Measurements from ENCODE around the gene NR3C1. TPM values are rescaled to one million over a fixed set of nuclear protein-coding genes. Genes with fewer than 3 reads are reported as not detected.

Gene NR3C1
- total RNA-seq, 2 donors from 2014 or later = 9.5 to 20.5 TPM

DNA sequence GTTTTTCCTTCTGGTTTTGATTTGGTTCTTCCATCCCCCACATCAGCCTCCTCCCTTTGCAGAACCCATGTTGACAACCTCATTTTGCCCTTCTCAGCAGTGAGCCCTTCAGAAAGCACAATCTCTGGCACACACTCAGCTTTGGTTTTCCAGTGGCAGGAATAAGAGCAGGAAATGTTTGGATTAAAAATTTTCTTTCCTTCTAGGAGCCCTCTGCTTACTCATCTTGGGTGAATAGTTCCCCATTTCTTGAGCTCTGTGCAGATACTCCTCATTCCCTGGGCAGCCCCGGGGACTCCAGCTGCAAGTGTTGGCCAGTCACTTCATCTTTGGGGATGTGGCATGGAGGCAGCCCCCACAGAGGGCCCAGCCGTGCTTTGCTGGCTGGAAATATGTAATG, 170.5 kb downstream of the NR3C1 start:
- H3K36me3 ChIP-seq (ENCODE audit: control insufficient read depth, insufficient read depth, low read length) = no peaks in the 10 kb centered on the region
- no peak overlapping the region for H3K9ac ChIP-seq (ENCODE audit: extremely low read depth, low read length, poor library complexity, severe bottlenecking)
- Mint-ChIP-seq H3K9me3 (no peaks in the 10 kb centered on the region), H3K36me3 (ENCODE audit: low read depth) (no peaks in the 10 kb centered on the region), H3K27me3 (ENCODE audit: insufficient read depth) (peaks cover 3% of the 10 kb centered on the region), H3K27ac (no peak overlapping the region), H3K4me1 (peaks cover 16% of the 10 kb centered on the region), H3K4me3 (no peak overlapping the region)
- TF ChIP-seq, protein P1, sequence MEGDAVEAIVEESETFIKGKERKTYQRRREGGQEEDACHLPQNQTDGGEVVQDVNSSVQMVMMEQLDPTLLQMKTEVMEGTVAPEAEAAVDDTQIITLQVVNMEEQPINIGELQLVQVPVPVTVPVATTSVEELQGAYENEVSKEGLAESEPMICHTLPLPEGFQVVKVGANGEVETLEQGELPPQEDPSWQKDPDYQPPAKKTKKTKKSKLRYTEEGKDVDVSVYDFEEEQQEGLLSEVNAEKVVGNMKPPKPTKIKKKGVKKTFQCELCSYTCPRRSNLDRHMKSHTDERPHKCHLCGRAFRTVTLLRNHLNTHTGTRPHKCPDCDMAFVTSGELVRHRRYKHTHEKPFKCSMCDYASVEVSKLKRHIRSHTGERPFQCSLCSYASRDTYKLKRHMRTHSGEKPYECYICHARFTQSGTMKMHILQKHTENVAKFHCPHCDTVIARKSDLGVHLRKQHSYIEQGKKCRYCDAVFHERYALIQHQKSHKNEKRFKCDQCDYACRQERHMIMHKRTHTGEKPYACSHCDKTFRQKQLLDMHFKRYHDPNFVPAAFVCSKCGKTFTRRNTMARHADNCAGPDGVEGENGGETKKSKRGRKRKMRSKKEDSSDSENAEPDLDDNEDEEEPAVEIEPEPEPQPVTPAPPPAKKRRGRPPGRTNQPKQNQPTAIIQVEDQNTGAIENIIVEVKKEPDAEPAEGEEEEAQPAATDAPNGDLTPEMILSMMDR (conservative IDR thresholded peaks at IDR 0.05) = no peak
- H3K4me3 ChIP-seq (ENCODE audit: low read length) = no peak overlapping the region
- no peaks in the 10 kb centered on the region for H3K4me1 ChIP-seq (ENCODE audit: control insufficient read depth, insufficient read depth, low read length)
- no peak overlapping the region for H3K27ac ChIP-seq (ENCODE audit: low read depth, low read length)
- WGBS, 2 experiments (ENCODE audit: insufficient coverage in 1 of 2, insufficient read length in 1 of 2) = 93% methylated on average over 2 of the region's 2 CpGs; no CpG with 5 or more reads in 1 of the 2 experiments
- no peaks in the 10 kb centered on the region for H3K9me3 ChIP-seq (ENCODE audit: control insufficient read depth, low read length)
- no peak for DNase-seq
- H3K27me3 ChIP-seq (ENCODE audit: control insufficient read depth, insufficient read depth, low read length, poor library complexity, severe bottlenecking) = no peaks in the 10 kb centered on the region

DNA sequence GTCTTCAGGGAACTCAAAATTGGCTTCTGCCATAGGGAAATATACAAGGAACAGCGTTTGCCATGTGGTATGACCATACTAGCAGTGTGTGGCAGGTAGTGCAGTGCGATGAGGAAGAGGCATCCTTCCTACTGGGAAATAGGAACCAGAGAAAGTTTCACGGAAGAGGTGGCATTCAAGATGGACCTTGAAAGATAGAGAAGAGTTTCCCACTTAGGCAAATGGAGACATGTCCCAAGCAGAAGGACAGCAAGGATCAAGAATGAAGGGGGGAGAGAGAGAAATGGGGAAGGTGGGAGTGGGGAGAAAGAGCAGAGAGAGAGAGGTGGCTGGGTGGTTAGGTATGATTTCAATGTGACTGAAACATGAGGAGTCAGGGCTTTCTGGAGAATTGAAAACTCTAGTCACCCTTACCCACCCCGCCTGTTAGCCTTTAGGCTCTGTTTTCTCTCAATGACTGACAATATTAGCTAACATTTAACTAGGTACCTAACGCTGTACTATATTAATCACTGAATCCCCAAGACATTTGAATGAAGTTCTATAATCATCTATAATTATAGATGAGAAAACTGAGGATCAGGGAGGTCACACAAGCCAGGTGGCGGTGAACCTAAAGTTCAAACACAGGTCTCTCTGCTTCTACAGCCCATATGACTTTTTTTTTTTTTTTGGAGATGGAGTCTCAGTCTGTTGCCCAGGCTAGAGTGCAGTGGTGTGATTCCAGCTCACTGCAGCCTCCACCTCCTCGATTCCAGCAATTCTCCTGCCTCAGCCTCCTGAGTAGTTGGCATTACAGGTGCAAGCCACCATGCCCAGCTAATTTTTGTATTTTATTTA, 171.3 kb downstream of the NR3C1 start:
- H3K27me3 ChIP-seq (ENCODE audit: control insufficient read depth, insufficient read depth, low read length, poor library complexity, severe bottlenecking) = no peaks in the 10 kb centered on the region
- no peaks in the 10 kb centered on the region for H3K4me1 ChIP-seq (ENCODE audit: control insufficient read depth, insufficient read depth, low read length)
- no peaks in the 10 kb centered on the region for H3K9me3 ChIP-seq (ENCODE audit: control insufficient read depth, low read length)
- no peaks in the 10 kb centered on the region for H3K36me3 ChIP-seq (ENCODE audit: control insufficient read depth, insufficient read depth, low read length)
- TF ChIP-seq, protein P1 (conservative IDR thresholded peaks at IDR 0.05) = no peak
- Mint-ChIP-seq H3K4me1 (peaks cover 16% of the 10 kb centered on the region), H3K27ac (no peak overlapping the region), H3K36me3 (ENCODE audit: low read depth) (no peaks in the 10 kb centered on the region), H3K4me3 (no peak overlapping the region), H3K27me3 (ENCODE audit: insufficient read depth) (peaks cover 3% of the 10 kb centered on the region), H3K9me3 (no peaks in the 10 kb centered on the region)
- no peak overlapping the region for H3K9ac ChIP-seq (ENCODE audit: extremely low read depth, low read length, poor library complexity, severe bottlenecking)
- H3K27ac ChIP-seq (ENCODE audit: low read depth, low read length) = no peak overlapping the region
- H3K4me3 ChIP-seq (ENCODE audit: low read length) = no peak overlapping the region
- WGBS, 2 experiments (ENCODE audit: insufficient coverage in 1 of 2, insufficient read length in 1 of 2) = 90 to 95% methylated on average over 3 to 7 of the region's 7 CpGs
- no peak for DNase-seq

DNA sequence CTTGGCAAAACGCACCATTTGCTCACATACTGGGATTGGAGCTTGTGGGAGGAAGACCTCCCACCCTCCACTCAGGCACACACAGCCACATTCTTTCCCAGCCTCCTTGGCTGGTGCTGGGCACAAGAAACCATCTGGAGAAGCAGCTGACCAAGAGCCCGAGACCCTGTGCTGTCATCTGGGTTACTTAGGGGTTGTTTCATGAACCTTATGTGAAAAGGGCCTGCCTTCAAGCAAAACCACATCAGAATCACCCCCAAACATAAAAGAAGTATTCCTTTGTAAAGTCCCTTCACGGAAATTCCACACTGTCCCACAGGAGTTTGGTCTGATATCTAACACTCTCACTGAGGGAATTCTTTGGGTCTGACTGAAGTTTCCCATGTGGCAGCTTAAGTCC, 172.1 kb downstream of the NR3C1 start:
- Histone ChIP-seq H3K9me3 (ENCODE audit: control insufficient read depth, low read length) (no peaks in the 10 kb centered on the region), H3K4me3 (ENCODE audit: low read length) (no peak overlapping the region), H3K36me3 (ENCODE audit: control insufficient read depth, insufficient read depth, low read length) (no peaks in the 10 kb centered on the region), H3K27ac (ENCODE audit: low read depth, low read length) (no peak overlapping the region), H3K4me1 (ENCODE audit: control insufficient read depth, insufficient read depth, low read length) (peaks cover 4% of the 10 kb centered on the region), H3K27me3 (ENCODE audit: control insufficient read depth, insufficient read depth, low read length, poor library complexity, severe bottlenecking) (no peaks in the 10 kb centered on the region), H3K9ac (ENCODE audit: extremely low read depth, low read length, poor library complexity, severe bottlenecking) (no peak overlapping the region)
- TF ChIP-seq, protein P1 (conservative IDR thresholded peaks at IDR 0.05) = no peak
- Mint-ChIP-seq H3K4me3 (no peak overlapping the region), H3K4me1 (peaks cover 16% of the 10 kb centered on the region), H3K27me3 (ENCODE audit: insufficient read depth) (peaks cover 3% of the 10 kb centered on the region), H3K9me3 (no peaks in the 10 kb centered on the region), H3K36me3 (ENCODE audit: low read depth) (no peaks in the 10 kb centered on the region), H3K27ac (no peak overlapping the region)
- WGBS, 2 experiments (ENCODE audit: insufficient coverage in 1 of 2, insufficient read length in 1 of 2) = 82 to 100% methylated on average over 1 to 3 of the region's 3 CpGs
- DNase-seq = no peak

Measured in endodermal cell (in vitro differentiated cells).